Measurements from ENCODE around the gene METTL23.
A peak's percentile ranks its signal among the peaks of the same experiment; 100 is the strongest.
"Not testable (repeated sequence)": the region's sequence is repeated elsewhere in the genome, so short reads cannot be mapped to it uniquely, and the experiment has no call there.

METTL23 gene

GRCh38 chr17:76736349-76737081 lies 9.9 kb downstream of the METTL23 start:
- peak; percentile 76 for DNase-seq

- peak; percentile 99 for DNase-seq
These were observed 10.5 kb downstream of the METTL23 start, which contains the start of gene SRSF2 for GRCh38 chr17:76737082-76737675. SRSF2 (minus strand) TSS chr17:76737331; CDS start chr17:76737160, 171 bp downstream.

- DNase-seq, result peak; percentile 93
These were observed 11.2 kb downstream of the METTL23 start, which contains the start of gene MFSD11 for GRCh38 chr17:76737676-76738467. MFSD11 (plus strand) TSS chr17:76738119; CDS start chr17:76738353, 234 bp downstream.

- DNase-seq, result no peak
These were observed 11.8 kb downstream of the METTL23 start for GRCh38 chr17:76738468-76738850.

GRCh38 chr17:76739568-76740115 lies 13.0 kb downstream of the METTL23 start:
- not testable (repeated sequence) for DNase-seq

- DNase-seq, result no peak
These were observed 13.9 kb downstream of the METTL23 start for GRCh38 chr17:76740329-76741118.

GRCh38 chr17:76742958-76743357 lies 16.3 kb downstream of the METTL23 start:
- DNase-seq, result no peak

- no peak for DNase-seq
These were observed 18.1 kb downstream of the METTL23 start for GRCh38 chr17:76744747-76745146.

- DNase-seq, result not testable (repeated sequence)
These were observed 19.1 kb downstream of the METTL23 start for GRCh38 chr17:76745785-76746184.

GRCh38 chr17:76747716-76748363 lies 21.2 kb downstream of the METTL23 start:
- DNase-seq, result no peak

GRCh38 chr17:76748657-76749056 lies 22.0 kb downstream of the METTL23 start:
- DNase-seq, result no peak

- no peak for DNase-seq
These were observed 24.9 kb downstream of the METTL23 start for GRCh38 chr17:76751416-76751993.

- DNase-seq, result peak; percentile 60
These were observed 25.4 kb downstream of the METTL23 start for GRCh38 chr17:76752006-76752405.

- peak; percentile 57 for DNase-seq
These were observed 26.7 kb downstream of the METTL23 start for GRCh38 chr17:76753061-76753961.

GRCh38 chr17:76755285-76755684 lies 28.6 kb downstream of the METTL23 start:
- DNase-seq, result no peak

GRCh38 chr17:76757256-76757655 lies 30.6 kb downstream of the METTL23 start:
- DNase-seq, result no peak

GRCh38 chr17:76758570-76758969 lies 31.9 kb downstream of the METTL23 start:
- DNase-seq, result no peak

- DNase-seq, result peak; percentile 80
These were observed 46.3 kb downstream of the METTL23 start for GRCh38 chr17:76772842-76773525.

- no peak for DNase-seq
These were observed 48.5 kb downstream of the METTL23 start for GRCh38 chr17:76775021-76775600.

Data from CD4-positive, alpha-beta T cell treated with Interleukin-12 subunit alpha and Interleukin-12 subunit beta, for 1 hour (primary cell).